HepG2 (cell line): Measurements from ENCODE around the gene EVI5. TPM values are rescaled to one million over a fixed set of nuclear protein-coding genes. Genes with fewer than 3 reads are reported as not detected.
A peak's percentile ranks its signal among the peaks of the same experiment; 100 is the strongest.

Experiments used
- CBX2 ChIP-seq, 2 experiments: fragments of 200-600 bp in 1 of 2; sonication (generic); formaldehyde crosslinking in 1 of 2; IDR thresholded peaks; 2 replicates each; pipeline versions ENCODE4 v1.7.0 to v1.8.1; 2018 to 2022; ENCODE audit warnings: low read depth in 2 of 2, low read length in 1 of 2, mild to moderate bottlenecking in 1 of 2, missing genetic modification reagents in 1 of 2
- CBX5 ChIP-seq: sonication (generic); formaldehyde crosslinking; IDR thresholded peaks from 2 replicates; pipeline ENCODE4 v1.4.0; 2020; ENCODE audit warnings: missing genetic modification reagents, borderline replicate concordance
- CEBPB ChIP-seq: IDR thresholded peaks from 2 replicates; pipeline ENCODE4 v1.6.1; 2011; ENCODE audit warnings: low read depth, low read length, improper control_type of control experiment, borderline replicate concordance
- DNMT1 ChIP-seq: sonication (generic); formaldehyde crosslinking; IDR thresholded peaks from 2 replicates; pipeline ENCODE4 v1.5.1; 2020; ENCODE audit warnings: mild to moderate bottlenecking, missing genetic modification reagents
- ESRRA ChIP-seq: sonication (generic); formaldehyde crosslinking; IDR thresholded peaks from 2 replicates; pipeline ENCODE4 v1.5.1; 2020; ENCODE audit warnings: mild to moderate bottlenecking, low read depth, missing genetic modification reagents
- HMG20A ChIP-seq: IDR thresholded peaks from 2 replicates; pipeline ENCODE4 v1.6.1; 2016; ENCODE audit warnings: borderline replicate concordance
- IRF2 ChIP-seq: IDR thresholded peaks from 2 replicates; pipeline ENCODE4 v1.6.1; 2018; ENCODE audit warnings: missing genetic modification reagents, missing compliant biosample characterization
- IRF9 ChIP-seq: sonication (generic); formaldehyde crosslinking; IDR thresholded peaks from 2 replicates; pipeline ENCODE4 v1.8.0; 2022; ENCODE audit warnings: missing genetic modification reagents, mild to moderate bottlenecking, borderline replicate concordance
- MXD3 ChIP-seq: IDR thresholded peaks from 2 replicates; pipeline ENCODE4 v1.6.1; 2016; ENCODE audit warnings: mild to moderate bottlenecking, missing biosample characterization, missing genetic modification reagents
- NAIF1 ChIP-seq: sonication (generic); formaldehyde crosslinking; IDR thresholded peaks from 2 replicates; pipeline ENCODE4 v1.5.0; 2020; ENCODE audit warnings: mild to moderate bottlenecking, missing genetic modification reagents, borderline replicate concordance
- PAXIP1 ChIP-seq: sonication (generic); formaldehyde crosslinking; conservative IDR thresholded peaks from 2 replicates; pipeline ENCODE4 v1.4.0; 2020; ENCODE audit warnings: mild to moderate bottlenecking, missing genetic modification reagents, moderate library complexity
- PHB2 ChIP-seq: fragments of 450-650 bp; IDR thresholded peaks from 2 replicates; pipeline ENCODE4 v1.6.1; 2018; ENCODE audit not compliant: partially characterized antibody
- RELA ChIP-seq: sonication (generic); formaldehyde crosslinking; IDR thresholded peaks from 2 replicates; pipeline ENCODE4 v1.4.0; 2020; ENCODE audit warnings: missing genetic modification reagents
- SUZ12 ChIP-seq: fragments of 150-350 bp; IDR thresholded peaks from 2 replicates; pipeline ENCODE4 v1.6.1; 2014; ENCODE audit warnings: low read depth, low read length
- TEF ChIP-seq: sonication (generic); formaldehyde crosslinking; IDR thresholded peaks from 2 replicates; pipeline ENCODE4 v1.5.0; 2020; ENCODE audit warnings: missing genetic modification reagents
- UBTF ChIP-seq: sonication (generic); formaldehyde crosslinking; IDR thresholded peaks from 2 replicates; pipeline ENCODE4 v1.4.0; 2020; ENCODE audit warnings: mild to moderate bottlenecking, missing genetic modification reagents
- ZBTB20 ChIP-seq: sonication (generic); formaldehyde crosslinking; IDR thresholded peaks from 2 replicates; pipeline ENCODE4 v1.8.1; 2023; ENCODE audit warnings: missing genetic modification reagents, low read depth, mild to moderate bottlenecking, borderline replicate concordance
- ZFYVE20 ChIP-seq: sonication (generic); formaldehyde crosslinking; IDR thresholded peaks from 2 replicates; pipeline ENCODE4 v1.8.0; 2023; ENCODE audit warnings: low read depth, mild to moderate bottlenecking, moderate library complexity, missing genetic modification reagents, borderline replicate concordance
- ZNF329 ChIP-seq: sonication (generic); formaldehyde crosslinking; IDR thresholded peaks from 2 replicates; pipeline ENCODE4 v1.9.0; 2021; ENCODE audit warnings: low read depth, mild to moderate bottlenecking, missing genetic modification reagents
- ZNF335 ChIP-seq: sonication (generic); formaldehyde crosslinking; IDR thresholded peaks from 2 replicates; pipeline ENCODE4 v1.4.0; 2020; ENCODE audit warnings: missing genetic modification reagents
- polyA plus RNA-seq, 8 experiments: library from polyadenylated mRNA; depleted of rRNA in 3 of 8; stranded (reverse) in 7 of 8; unstranded in 1 of 8; fragments of >200 nt; fragmentation: Illumina TruSeq in 4 of 8; extraction: Trizol in 4 of 8; gene quantifications; 2 replicates each; pipeline versions ENCODE4 v1.2.1 to v1.2.3, GENCODE V29; 2011 to 2016; ENCODE audit warnings: low read depth in 4 of 8, missing spikeins in 1 of 8, mixed read lengths in 1 of 8; ENCODE audit not compliant: insufficient read depth in 1 of 8
- total RNA-seq, 5 experiments: library from RNA; depleted of rRNA; stranded (reverse); fragments of >200 nt; fragmentation: Illumina TruSeq; extraction: Trizol; gene quantifications; 2 replicates each; pipeline ENCODE4 v1.2.3, GENCODE V29; 2016; ENCODE audit warnings: low read depth in 1 of 5

EVI5 gene
- total and polyA plus RNA-seq, 2 of the 13 experiments (the other 11 are each of a cell fraction or from before 2014, with no cell fraction given), result 4.0 to 12.6 TPM

GRCh38 chr1:92485381-92486250, 299.3 kb downstream of the EVI5 start (continued):
- TF ChIP-seq IRF2 (CRISPR knock-in tag) (peak; percentile 42; the same call in 1 of the 2 replicates), UBTF (CRISPR knock-in tag) (peak; percentile 50; the same call in 1 of the 2 replicates), IRF9 (CRISPR knock-in tag) (0 out of 2 replicates have a peak, but pooled peaks have one; percentile 67), PAXIP1 (CRISPR knock-in tag) (no peak), NAIF1 (CRISPR knock-in tag) (no peak), ZBTB20 (CRISPR knock-in tag) (no peak), CBX2 (IDR thresholded peaks at IDR 0.05; ENCODE audit: low read depth, low read length) (no peak), CBX2 (CRISPR knock-in tag; IDR thresholded peaks at IDR 0.05; ENCODE audit: low read depth) (no peak), DNMT1 (CRISPR knock-in tag) (no peak), CBX5 (no peak; the same call in 1 of the 2 replicates), ESRRA (CRISPR knock-in tag) (no peak), ZNF335 (CRISPR knock-in tag) (no peak), CEBPB (no peak), HMG20A (CRISPR knock-in tag) (no peak), ZNF329 (CRISPR knock-in tag) (no peak), TEF (no peak), SUZ12 (no peak), MXD3 (peak; percentile 41; the same call in 1 of the 2 replicates), RELA (CRISPR knock-in tag) (no peak), ZFYVE20 (no peak), PHB2 (no peak)
